NCI-H82 treated with DMSO at 0.1 percent for 48 hours (cell line): ENCODE measurements around the gene PTGES3L.
"Not testable (repeated sequence)": the region's sequence is repeated elsewhere in the genome, so short reads cannot be mapped to it uniquely, and the experiment has no call there.

Experiments used
- DNase-seq: peaks from one replicate; lab custom pipeline; 2025; ENCODE audit not compliant: unreplicated experiment; lab: John Stamatoyannopoulos, UW

Gene PTGES3L

GRCh38 chr17:42920922-42921321, 59.0 kb downstream of the PTGES3L start:
- DNase-seq = peak; percentile 53

- peak; percentile 38 for DNase-seq
Measured at GRCh38 chr17:42920106-42920900, 59.6 kb downstream of the PTGES3L start.

GRCh38 chr17:42919522-42920077, 60.3 kb downstream of the PTGES3L start:
- not testable (repeated sequence) for DNase-seq

GRCh38 chr17:42918902-42919521, 60.9 kb downstream of the PTGES3L start:
- no peak for DNase-seq
